Activated naive CD4-positive, alpha-beta T cell treated with anti-CD3 and anti-CD28 coated beads, Interleukin-2, amount 50 U/mL, for 72 hours (primary cell): Measurements from ENCODE around the gene TTC38. TPM values are rescaled to one million over a fixed set of nuclear protein-coding genes. Genes with fewer than 3 reads are reported as not detected.

Experiments
- ATAC-seq, 2 donors: fragments of 150-1000 bp; cut with Tn5 transposase; 2 replicates each; pipeline ENCODE4 v1.10.0; 2021; ENCODE audit warnings: mild to moderate bottlenecking in 2 of 2, moderate library complexity in 2 of 2
- DNase-seq, 2 donors: peaks; one replicate each; pipeline ENCODE4 v3.0.0; 2021 to 2022; ENCODE audit warnings: low spot score in 2 of 2
- H3K27ac Mint-ChIP-seq, 2 donors: one replicate each; pipeline ENCODE4 v1.8.0; 2022; ENCODE audit warnings: mild to moderate bottlenecking in 2 of 2, mixed read lengths in 2 of 2
- H3K36me3 Mint-ChIP-seq, 2 donors: one replicate each; pipeline ENCODE4 v1.8.0; 2022; ENCODE audit warnings: mixed read lengths in 2 of 2
- H3K9me3 Mint-ChIP-seq, 2 donors: one replicate each; pipeline ENCODE4 v1.8.0; 2022; ENCODE audit warnings: mixed read lengths in 2 of 2
- total RNA-seq, 2 donors: library from RNA; stranded (reverse); gene quantifications; one replicate each; pipeline ENCODE4 v1.2.3, GENCODE V29; 2022

TTC38 gene
- total RNA-seq, 2 donors from 2014 or later, result 11.3 to 16.3 TPM

DNA sequence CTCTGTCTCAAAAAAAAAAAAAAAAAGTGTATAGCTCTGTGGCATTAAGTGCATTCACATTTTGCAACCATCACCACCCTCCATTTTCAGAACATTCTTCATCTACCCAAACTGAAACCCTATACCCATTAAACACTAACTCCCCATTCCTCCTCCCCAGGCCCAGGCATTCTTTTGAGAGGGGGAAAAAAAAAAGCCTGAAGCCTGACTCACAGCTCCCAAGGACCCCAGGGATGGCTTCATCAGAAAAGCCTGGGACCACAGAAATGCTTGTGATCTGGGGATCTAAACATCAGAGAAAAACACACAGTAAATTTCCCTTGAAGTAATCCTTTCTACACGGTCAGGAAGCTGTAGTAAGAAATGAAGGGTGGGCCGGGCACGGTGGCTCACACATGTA is 18.2 kb downstream of the TTC38 start:
- Mint-ChIP-seq H3K27ac (no peak overlapping the region), H3K36me3 (no peaks in the 10 kb centered on the region), H3K9me3 (no peaks in the 10 kb centered on the region)

DNA sequence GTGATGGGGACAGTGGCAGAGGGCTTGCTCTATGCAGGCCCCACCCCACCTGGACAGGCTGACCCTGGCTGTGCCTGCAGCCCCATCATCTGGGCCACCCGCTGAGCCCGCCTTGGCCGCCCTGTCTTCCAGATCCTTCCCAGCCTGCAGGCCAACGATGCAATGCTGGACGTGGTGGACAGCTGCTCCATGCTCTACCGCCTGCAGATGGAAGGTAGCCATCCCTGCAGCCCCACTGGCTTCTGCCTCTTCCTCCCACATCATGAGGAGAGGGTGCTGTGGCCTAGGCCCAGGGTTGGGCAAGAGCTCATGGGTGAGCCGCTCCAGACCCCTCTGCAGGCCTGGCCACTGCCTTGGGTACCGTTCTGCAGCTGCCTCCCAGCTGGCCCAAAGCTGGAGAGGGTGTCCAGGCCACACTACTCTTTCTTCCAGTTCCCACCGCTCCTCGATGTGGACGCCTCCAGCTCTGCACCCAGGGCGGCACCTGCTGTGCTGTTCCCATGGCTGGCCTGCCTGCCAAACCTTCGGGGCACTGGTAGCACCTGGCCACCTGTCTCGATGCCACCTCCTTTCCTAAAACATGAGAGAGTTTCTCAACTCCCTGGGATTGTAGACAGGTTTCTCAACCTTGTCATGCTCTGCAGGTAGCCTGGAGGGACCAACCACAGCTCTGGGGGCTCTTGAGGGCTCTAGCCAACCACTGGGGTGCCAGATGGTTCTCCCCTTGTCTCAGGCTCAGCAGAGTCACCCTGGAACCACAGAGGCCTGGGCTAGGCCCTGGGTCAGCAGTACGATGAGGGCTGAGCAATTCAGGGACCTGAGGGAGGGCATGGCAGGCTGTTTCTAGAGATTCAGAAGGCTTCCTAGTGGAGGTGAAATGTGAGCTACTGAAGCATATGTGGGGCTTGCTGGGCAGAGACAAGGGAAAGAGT is 19.4 kb downstream of the TTC38 start:
- Mint-ChIP-seq H3K27ac (peak overlapping the region; percentile 66 to 86), H3K9me3 (no peaks in the 10 kb centered on the region), H3K36me3 (peaks cover under 1% of the 10 kb centered on the region in 2 donors)
- DNase-seq (no peak), ATAC-seq (no peak)

More for the DNA sequence above, 18.2 kb downstream of the TTC38 start:
- ATAC-seq (no peak), DNase-seq (no peak)

DNA sequence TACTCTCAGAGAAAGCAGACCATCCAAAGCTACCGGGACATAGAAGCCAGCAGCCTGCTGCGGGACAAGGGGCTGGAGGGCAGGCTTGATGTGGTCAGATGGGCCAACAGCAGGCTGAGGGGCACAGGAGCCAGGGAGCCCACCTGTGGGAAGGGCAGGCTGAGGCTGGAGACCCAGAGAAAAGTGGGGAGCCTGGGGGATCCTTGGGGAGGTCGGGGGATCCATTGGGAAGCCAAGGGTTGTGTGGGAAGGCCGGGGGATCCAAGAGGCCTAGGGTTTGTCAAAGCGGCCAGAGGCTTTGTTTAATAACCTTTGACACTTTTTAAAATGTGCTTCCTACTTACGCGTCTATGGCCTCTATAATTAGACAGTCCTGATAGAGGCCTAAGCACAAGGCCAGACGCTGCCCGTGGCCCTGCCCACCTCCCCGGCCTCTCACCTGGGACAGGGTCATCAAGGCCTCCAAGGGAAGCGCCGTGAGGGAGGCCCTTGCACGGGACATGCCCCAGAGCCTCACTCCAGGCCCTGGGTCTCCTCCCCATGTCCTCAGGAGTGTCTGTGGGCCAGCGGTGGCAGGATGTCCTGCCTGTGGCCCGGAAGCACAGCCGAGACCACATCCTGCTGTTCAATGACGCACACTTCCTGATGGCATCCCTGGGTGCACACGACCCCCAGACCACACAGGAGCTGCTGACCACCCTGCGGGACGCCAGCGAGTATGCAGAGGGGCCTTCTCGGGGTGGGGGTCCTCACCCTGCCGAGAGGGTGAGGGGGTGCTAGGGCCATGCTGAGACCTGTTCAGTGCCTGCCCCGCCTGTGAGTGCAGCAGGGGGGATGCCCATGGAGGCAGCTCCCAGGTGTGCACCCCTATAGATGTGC is 20.3 kb downstream of the TTC38 start:
- H3K9me3 Mint-ChIP-seq, result no peaks in the 10 kb centered on the region
- peak; percentile 28 to 79 for ATAC-seq
- DNase-seq, result no peak
- peak overlapping the region; percentile 66 to 86 for H3K27ac Mint-ChIP-seq
- peaks cover 6 to 7% of the 10 kb centered on the region in 2 donors for H3K36me3 Mint-ChIP-seq

DNA sequence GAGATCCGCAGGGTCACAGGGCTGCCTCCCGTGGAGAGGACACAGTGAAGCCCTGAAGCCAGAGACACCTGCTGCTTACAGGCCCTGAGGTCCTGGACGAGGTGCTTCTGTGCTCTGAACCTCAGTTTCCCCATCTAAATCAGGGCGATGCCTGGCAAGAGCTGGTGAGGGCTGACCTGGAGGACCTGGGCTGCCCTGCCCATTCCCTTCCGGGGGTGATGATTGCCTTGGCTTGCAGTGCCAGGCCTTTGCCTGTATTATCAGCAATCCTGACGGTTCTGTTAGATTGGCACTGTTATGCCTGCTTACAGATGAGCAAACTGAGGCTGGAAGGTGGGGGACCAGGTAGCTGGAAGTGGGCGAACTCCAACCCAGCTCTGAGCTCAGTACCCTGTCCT is 21.0 kb downstream of the TTC38 start:
- ATAC-seq (no peak), DNase-seq (no peak)
- Mint-ChIP-seq H3K36me3 (peaks cover 6 to 7% of the 10 kb centered on the region in 2 donors), H3K27ac (peak overlapping the region in 1 of 2 donors; percentile 86), H3K9me3 (no peaks in the 10 kb centered on the region)

DNA sequence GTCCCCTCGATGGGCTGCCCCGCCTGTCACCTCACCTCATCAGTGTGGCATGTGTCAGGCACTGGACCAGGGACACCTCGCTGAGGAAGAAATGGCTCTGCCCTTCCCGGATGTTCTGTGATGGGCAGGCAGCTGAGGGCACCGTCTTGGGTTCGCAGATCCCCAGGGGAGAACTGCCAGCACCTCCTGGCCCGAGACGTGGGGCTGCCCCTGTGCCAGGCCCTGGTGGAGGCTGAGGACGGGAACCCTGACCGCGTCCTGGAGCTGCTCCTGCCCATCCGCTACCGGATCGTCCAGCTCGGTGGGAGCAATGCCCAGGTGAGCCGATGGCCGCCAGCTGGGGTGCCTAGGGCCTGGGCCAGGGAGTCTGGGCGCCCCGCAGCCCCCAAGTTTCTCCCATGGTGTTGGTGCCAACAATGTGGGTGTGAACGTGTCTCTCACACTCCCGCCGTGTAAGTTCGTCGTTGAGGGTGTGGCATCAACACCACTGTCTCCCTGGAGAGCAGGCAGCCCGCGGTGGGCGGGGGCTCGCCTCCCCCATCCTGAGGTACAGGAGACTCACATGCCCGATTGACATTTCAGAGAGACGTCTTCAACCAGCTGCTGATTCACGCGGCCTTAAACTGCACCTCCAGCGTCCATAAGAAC is 21.6 kb downstream of the TTC38 start:
- ATAC-seq (no peak), DNase-seq (no peak)
- H3K9me3 Mint-ChIP-seq, result no peaks in the 10 kb centered on the region
- H3K36me3 Mint-ChIP-seq, result peaks cover 6 to 7% of the 10 kb centered on the region in 2 donors
- H3K27ac Mint-ChIP-seq, result no peak overlapping the region

DNA sequence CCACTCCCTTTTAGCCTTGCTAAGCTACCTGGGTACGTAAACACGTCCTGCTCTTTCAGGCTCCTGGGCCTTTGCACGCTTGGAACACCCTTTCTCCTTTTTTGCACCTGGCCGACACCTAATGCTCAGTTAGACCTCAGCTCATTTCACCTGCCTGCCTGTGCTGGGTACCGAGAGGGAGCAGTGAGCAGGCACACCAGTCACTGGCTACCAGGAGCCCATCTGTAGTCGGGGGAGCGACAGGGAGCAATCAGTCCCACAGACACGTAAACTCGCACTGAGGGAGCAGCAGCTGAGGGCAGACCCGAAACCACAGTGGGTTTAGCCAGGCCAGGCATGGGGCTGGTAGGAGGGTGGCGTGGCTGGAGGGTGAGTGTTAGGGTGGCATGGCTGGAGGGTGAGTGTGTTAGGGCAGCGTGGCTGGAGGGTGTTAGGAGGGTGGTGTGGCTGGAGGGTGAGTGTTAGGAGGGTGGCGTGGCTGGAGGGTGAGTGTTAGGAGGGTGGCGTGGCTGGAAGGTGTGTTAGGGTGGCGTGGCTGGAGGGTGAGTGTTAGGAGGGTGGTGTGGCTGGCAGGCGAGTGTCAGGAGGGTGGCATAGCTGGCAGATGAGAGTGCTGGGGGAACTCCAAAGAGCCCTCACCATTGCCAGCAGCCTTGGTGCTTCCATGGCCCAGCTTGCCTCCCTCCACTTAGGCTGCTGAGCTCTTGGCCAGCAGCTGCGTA is 22.5 kb downstream of the TTC38 start:
- no peak for ATAC-seq
- Mint-ChIP-seq H3K27ac (peak overlapping the region in 1 of 2 donors; percentile 22), H3K9me3 (no peaks in the 10 kb centered on the region), H3K36me3 (peaks cover 6 to 7% of the 10 kb centered on the region in 2 donors)
- DNase-seq, result no peak

DNA sequence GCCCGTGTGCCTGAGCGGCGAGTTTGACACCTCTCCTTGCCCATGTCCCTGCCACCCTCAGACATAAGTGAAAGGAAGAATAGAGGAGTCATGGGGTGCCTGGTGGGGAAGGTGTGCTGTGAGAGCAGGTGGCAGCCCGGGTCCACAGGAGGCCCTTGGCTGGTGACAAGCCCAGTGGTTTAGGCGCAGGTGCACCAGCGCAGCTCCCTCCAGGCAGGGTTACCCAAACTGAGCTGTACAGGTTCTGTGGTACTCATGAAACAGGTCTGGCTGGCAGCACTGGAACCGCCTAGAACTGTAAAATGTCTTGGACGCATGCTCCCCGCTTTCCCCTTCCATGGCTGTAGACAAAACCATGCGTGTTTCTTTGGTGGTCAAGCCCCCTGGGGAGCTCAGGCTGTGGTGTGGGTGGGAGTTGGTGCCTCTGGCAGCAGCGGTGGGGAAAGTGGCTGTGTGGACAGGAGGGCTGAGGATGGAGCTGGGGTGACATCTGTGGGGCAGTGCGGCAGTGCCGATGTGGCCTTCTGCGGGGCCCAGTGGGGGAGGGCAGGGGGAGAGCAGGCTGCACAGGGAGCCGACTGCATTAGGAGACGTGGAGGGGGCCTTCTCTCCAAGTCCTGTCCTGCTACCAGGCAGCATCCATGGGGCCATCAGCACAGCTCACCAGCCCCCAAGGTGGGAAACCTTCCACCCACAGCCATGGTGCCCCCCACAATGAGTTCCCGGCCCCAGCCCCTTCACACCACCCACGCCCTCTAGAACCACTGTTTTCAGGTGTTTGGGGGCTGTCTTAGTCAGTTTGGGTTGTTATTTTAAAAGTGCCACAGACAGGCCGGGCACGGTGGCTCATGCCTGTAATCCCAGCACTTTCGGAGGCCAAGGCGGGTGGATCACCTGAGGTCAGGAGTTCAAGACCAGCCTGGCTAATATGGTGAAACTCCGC is 23.3 kb downstream of the TTC38 start:
- ATAC-seq, result no peak
- DNase-seq, result no peak
- H3K36me3 Mint-ChIP-seq, result peaks cover 9% of the 10 kb centered on the region in 2 donors
- H3K27ac Mint-ChIP-seq, result no peak overlapping the region
- H3K9me3 Mint-ChIP-seq, result no peaks in the 10 kb centered on the region

DNA sequence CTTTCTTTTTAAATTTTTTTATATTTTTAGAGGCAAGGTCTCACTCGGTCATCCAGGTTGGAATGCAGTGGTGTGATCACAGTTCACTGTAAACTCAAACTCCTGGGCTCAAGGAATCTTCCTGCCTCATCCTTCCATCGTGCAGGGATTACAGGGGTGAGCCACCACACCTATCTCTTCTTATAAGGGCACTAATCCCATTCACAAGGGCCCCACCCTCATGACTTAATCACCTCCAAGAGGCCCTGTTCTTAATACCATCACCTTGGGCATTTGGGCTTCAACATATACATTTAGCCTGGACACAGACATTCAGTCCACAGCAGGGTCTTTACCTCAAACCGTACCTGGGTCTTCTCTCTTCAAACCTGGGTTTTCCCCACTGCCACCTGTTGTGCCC is 24.4 kb downstream of the TTC38 start:
- H3K36me3 Mint-ChIP-seq, result peaks cover 15 to 16% of the 10 kb centered on the region in 2 donors
- no peak for DNase-seq
- peak overlapping the region; percentile 38 to 72 for H3K27ac Mint-ChIP-seq
- ATAC-seq, result no peak
- no peaks in the 10 kb centered on the region for H3K9me3 Mint-ChIP-seq

DNA sequence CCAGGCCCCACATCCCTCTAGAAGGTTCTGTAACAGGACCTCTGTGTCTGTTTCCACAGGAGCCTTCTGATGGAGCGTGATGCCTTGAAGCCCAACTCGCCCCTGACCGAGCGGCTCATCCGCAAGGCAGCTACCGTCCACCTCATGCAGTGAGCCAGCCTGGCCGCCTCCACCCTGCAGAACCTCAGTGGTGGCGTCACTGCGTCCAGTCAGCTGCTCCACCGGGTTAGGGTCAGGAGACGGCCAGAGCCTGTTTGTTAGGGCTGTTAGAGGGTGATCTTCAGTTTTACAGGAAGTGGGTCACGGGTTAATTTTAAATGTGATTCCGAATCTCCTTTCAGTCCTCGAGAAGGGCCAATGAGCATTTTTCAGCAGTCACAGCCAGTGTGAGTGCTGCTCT is 24.9 kb downstream of the TTC38 start:
- peaks cover 21% of the 10 kb centered on the region in 2 donors for H3K36me3 Mint-ChIP-seq
- no peak for DNase-seq
- ATAC-seq, result no peak
- H3K9me3 Mint-ChIP-seq, result no peaks in the 10 kb centered on the region
- H3K27ac Mint-ChIP-seq, result peak overlapping the region in 1 of 2 donors; percentile 38

DNA sequence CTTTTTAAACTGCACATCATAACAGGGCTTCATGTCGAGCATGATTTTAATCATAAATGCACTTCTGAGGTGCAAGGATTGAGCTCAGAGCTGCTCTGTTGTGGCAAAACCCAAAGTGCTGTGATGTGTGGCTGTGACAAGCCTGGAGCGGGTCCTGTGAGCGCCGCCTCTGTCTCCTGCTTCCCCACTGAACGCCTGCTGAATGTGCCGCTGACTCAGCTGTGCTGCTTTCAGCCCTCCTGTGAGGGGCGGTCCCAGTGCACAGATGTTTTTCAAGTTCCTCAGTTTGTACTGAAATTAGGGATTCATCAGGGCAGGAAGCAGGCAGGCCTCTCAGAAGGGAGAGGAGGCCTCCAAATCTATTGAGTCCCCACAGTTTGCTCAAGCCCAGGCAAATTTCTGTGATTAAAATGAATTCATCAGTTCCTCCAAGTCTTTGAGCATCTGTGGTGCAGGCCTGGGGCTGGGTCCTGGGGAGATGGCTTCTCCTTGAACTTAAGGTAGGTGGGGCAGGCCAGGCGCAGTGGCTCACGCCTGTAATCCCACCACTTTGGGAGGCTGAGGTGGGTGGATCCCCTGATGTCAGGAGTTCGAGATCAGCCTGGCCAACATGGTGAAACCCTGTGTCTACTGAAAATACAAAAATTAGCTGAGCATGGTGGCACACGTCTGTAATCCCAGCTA is 25.9 kb downstream of the TTC38 start:
- ATAC-seq (no peak), DNase-seq (no peak)

DNA sequence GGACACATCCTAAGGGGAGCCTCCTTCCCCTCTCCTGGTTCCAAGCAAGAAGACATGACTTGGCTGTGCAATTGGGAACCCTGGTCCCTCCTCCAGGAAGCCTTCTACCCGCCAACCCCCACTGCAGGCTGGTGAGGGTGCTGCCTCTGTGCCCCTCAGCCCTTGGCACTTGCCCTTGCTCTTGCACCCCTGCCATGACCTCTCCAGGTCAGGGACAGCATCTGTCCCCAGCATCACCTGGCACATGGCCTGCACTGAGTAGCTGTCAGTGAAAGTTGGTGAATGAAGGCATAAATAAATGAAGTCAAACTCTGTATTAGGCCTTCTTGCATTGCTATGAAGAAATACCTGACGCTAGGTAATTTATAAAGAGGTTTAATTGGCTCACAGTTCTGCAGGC is 27.0 kb downstream of the TTC38 start:
- DNase-seq, result no peak
- Mint-ChIP-seq H3K36me3 (peaks cover 34 to 36% of the 10 kb centered on the region in 2 donors), H3K27ac (peak overlapping the region in 1 of 2 donors; percentile 90), H3K9me3 (no peaks in the 10 kb centered on the region)
- ATAC-seq, result no peak

More for the DNA sequence above, 25.9 kb downstream of the TTC38 start:
- peak overlapping the region in 1 of 2 donors; percentile 38 for H3K27ac Mint-ChIP-seq
- H3K36me3 Mint-ChIP-seq, result peaks cover 25 to 26% of the 10 kb centered on the region in 2 donors
- H3K9me3 Mint-ChIP-seq, result no peaks in the 10 kb centered on the region

DNA sequence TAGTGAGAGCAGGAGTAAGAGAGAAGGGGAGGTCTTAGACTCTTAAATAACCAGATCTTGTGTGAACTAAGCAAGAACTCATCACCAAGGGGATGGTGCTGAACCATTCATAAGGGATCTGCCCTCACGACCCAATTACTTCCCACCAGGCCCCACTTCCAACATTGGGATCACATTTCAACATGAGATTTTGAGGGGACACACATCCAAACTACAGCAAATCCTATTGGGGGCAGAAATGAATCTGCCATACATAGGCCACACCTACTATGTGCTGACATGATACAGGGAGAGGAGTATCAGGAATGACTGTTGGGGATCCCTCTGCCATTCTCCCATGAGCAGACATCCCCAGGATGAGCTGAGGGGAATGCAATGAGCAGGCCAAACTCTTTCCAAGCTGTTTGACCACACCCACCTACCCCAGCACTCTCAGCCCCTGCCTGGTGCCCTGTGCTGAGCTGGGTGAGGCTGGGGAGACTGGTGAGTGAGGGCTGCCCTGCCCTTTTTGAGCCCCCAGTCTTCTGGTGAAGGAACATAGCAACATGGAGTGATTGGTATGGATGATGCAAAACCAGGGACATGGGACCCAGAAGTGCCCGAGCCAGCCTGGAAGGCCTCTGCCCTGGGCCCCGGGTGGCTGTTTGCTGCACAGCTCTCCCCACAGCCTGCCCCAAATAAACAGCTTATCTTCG is 27.6 kb downstream of the TTC38 start:
- peaks cover 37 to 39% of the 10 kb centered on the region in 2 donors for H3K36me3 Mint-ChIP-seq
- H3K27ac Mint-ChIP-seq, result peak overlapping the region; percentile 90 to 98
- DNase-seq, result no peak
- ATAC-seq, result no peak
- H3K9me3 Mint-ChIP-seq, result no peaks in the 10 kb centered on the region

DNA sequence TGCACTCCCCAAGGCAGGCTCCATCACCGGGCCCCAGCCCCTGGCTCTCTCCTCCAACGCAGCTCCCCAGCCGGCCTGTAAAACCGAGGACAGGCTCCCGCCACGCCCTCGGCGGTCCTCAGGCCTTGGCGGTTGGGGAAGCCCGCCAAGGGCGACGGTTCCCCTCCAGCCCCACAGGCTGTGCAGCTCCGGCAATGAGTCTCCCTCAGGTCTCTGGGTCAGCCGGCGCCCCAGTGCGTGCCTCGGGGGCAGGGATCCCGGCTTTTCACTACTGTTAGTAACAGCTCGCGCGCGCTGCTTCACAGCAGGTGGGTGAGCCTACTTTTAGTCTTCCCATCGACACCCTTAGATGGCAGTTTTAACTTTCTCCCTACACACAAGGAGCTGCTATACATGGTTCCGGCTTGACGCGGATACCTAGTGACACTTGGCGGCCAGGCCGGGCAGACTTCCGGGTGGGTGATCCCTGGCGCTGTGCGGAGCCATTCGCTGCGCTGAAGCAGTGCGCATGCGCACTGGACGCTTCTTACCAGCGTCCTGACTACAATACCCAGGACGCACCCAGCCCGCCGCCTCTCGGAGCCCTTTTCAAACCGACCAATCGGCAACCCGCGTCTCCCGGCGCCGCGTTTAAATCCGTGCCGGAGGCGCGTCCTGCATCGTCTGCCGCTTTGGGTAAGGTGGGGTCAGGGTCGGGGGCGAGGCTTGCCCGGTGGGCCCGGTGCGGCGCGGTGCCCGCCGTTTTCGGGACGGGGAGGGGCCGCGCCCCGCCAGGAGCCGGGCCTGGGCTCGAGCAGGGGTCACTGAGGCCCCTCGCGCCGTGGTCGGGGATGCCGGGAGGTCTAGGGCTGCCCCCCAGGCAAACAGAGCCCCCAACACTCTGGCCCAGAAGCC is 28.7 kb downstream of the TTC38 start, which contains the start of gene GTSE1:
TSS of gene GTSE1 (plus strand) at position 614 of the 894 bp plus-strand sequence. CDS start 531 bp downstream, outside the sequence.
- Mint-ChIP-seq H3K9me3 (no peaks in the 10 kb centered on the region), H3K36me3 (peaks cover 43 to 45% of the 10 kb centered on the region in 2 donors), H3K27ac (peak within 1 kb of the TSS; percentile 90 to 98)
- DNase-seq (peak; percentile 94 to 97), ATAC-seq (peak; percentile 97 to 98)
